ENCODE measurements around the gene PRR23E. TPM values are rescaled to one million over a fixed set of nuclear protein-coding genes. Genes with fewer than 3 reads are reported as not detected.

Gene PRR23E, protein sequence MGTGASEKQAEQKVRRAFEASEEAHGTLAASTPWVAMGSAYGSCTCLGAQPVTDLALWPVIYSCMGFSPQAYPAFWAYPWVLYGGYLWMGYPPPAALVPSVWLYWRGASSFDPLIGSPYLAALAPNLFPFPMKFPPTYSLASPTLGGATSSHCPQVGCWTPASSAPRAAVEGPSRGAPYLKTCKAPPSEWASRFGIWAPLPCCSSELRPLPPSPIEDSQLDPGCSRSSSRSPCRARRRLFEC
- total RNA-seq (2022; extraction: Qiagen RNA extraction; ENCODE audit: low read depth) = not detected in 5 replicates

DNA sequence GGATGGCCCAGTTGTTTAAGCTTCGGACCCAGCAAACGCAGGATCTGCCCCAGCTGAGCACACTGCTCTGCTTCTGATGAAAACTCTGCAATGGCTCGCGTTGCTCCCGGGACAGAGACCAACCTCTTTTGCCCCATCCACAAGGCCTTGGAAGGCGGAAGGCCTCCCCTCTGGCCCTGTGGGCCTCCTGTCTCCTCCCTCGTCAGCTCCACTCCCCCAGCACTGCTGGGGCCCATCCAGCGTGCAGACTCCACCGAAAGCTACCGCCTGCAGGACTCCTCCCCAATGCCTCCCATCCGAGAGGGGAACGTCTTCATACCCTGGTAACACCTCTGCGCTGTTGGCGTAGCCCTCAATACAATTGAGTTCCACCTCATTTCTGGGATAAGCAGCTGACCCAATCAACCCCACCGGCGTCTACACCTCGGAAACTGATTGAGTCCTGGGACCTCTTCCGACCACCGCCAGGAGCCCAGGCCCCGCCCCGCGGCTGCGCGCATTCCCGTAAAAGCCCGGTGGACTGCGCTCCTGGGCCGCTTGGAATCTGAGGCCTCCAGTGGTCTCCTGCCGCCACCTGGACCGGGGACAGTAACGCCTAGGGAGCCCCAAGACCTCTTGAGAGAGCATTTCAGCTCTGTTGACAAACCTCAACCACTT is at the start of gene PRR23E:
Gene PRR23E, plus strand, starts transcription at position 556 of the 657 bp plus-strand sequence. CDS start 3,555 bp downstream, outside the sequence.

Other genes starting within 250 kb of the PRR23E start
- 17.5 to 23.4 TPM (median 21.8 TPM) in 5 replicates for gene PLXNA1, start 210.0 kb upstream of the PRR23E start, total RNA-seq (2022; extraction: Qiagen RNA extraction; ENCODE audit: low read depth)
- 0.64 to 1.1 TPM (median 0.80 TPM) in 5 replicates for gene PRR20G, start 94.9 kb downstream of the PRR23E start, total RNA-seq (2022; extraction: Qiagen RNA extraction; ENCODE audit: low read depth)

All from A549 treated with GW870086 at 1 μM for 4 hours (cell line).